22Rv1 (cell line): Measurements from ENCODE around the gene TNRC18.

Experiments
- H3K27ac ChIP-seq: fragments of 450-650 bp; 2 replicates; pipeline ENCODE4 v1.5.1; 2017
- CTCF ChIP-seq: fragments of 450-650 bp; IDR thresholded peaks from 2 replicates; pipeline ENCODE4 v1.5.1; 2017; ENCODE audit warnings: mild to moderate bottlenecking
- ZFX ChIP-seq: fragments of 450-650 bp; IDR thresholded peaks from 2 replicates; pipeline ENCODE4 v1.6.1; 2017; ENCODE audit warnings: antibody characterized with exemption, borderline replicate concordance

TNRC18 gene

GRCh38 chr7:5455175-5455574 is 31.5 kb upstream of the TNRC18 start:
- no peak for TF ChIP-seq ZFX
- H3K27ac ChIP-seq = no peak overlapping the region

GRCh38 chr7:5454485-5454884 is 30.9 kb upstream of the TNRC18 start:
- TF ChIP-seq ZFX = no peak
- TF ChIP-seq CTCF = no peak
- H3K27ac ChIP-seq = no peak overlapping the region

DNA sequence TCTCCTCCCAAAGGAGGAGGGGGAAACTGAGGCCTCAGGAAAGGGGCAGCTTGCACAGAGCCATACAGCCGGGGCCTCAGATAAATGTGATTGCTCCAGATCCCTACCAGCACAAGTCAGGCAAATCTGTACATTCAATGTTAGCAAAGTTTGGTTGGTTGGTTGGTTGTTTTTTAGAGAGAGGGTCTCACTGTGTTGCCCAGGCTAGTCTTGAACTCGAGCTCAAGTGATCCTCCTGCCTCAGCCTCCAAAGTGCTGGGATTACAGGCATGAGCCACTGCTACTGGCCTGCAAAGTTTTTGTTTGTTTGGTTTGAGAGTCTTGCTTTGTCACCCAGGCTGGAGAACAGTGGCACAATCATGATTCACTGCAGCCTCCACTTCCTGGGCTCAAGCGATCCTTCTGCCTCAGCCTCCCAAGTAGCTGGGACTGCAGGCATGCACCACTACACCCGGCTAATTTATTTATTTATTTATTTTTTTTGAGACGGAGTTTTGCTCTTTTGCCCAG is 30.0 kb upstream of the TNRC18 start:
- H3K27ac ChIP-seq = no peak overlapping the region
- TF ChIP-seq ZFX (no peak), CTCF (no peak)

DNA sequence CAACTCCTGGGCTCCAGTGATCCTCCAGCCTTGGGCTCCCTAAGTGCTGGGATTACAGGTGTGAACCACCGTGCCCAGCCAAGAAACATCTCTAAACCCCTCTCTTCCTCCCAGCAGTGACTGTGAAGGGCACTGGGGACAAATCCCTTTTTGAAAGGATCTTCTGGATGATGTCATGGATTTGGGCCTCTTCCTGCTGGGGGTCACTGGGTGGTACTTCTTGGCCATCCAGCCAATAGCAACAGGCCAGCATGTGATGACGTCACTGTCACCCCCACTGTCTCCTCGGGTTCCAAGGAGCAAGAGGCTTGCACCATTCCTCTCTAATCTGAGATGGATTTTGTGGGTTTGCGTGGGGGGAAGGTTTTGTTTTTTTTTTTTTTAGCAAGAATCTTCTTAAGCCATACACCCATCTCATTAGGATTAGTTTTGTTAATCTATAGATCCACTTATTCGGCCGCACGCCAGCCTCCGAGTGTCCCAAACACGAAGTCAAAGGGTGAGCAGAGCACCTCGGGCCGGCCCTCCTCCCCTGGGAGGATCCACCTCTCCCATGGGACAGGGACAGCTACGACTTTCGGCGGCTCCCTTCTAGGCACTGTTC is 29.4 kb upstream of the TNRC18 start:
- no peak for TF ChIP-seq CTCF
- no peak for TF ChIP-seq ZFX
- no peak overlapping the region for H3K27ac ChIP-seq

GRCh38 chr7:5452470-5452899 is 28.9 kb upstream of the TNRC18 start:
- H3K27ac ChIP-seq = no peak overlapping the region
- TF ChIP-seq ZFX = no peak
- TF ChIP-seq CTCF = no peak

DNA sequence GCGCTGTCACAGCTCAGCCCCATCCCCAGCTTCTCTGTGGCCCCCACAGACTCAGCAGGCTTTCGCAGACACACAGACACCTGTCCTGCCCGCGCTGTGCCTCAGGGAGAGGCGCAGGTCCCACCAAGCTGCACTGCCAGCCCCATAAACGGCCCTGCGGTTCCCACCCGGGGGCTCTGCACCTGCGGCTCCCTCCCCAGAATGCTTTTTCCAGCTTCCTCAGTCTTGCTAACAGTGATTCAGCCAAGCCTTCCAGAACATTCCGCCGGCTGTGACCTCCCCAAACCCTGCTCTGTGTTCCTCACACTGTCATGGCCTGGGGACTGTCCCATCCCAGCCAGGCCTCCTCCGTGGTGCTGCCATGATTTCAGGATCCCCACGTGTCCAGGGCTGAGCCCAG is 27.8 kb upstream of the TNRC18 start:
- no peak overlapping the region for H3K27ac ChIP-seq
- no peak for TF ChIP-seq CTCF
- TF ChIP-seq ZFX = no peak

DNA sequence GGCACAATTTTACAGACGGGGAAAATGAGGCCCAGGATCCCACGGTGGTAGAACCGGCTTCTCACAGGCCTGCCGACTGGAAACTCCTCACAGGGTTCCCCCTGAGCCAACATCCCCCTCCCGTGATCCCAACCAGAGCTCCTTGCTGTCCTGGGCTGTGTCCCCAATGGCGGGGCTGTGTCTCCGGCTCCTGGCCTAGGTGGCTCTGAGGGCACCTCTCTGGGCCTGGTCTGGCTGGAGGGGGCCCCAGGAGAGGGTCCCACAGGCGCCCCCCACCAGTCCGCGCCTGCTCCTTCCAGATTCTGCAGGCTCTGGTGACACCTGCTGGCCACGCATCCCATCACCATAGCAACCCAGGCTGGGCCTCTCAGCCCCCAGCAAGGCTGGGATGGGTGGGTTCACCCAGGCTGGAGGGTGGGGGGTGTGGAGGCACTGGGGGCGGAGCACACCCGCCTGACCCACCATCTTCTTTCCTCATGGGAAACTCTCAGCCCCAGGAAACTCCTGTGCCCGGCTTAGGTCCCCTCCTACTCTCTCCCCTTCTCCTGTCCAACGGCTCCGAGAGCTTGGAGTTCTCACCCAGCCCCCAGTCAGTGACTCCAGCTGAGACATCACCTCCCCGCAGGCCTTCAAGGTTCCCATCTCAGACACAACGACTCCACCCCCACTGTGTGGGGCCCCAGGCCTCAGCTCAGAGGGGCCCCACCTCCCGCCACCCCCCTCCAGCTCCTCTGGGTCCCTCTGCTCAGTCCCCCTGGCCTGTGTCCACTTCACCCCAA is 27.1 kb upstream of the TNRC18 start:
- TF ChIP-seq CTCF (peak; percentile 69), ZFX (no peak)
- H3K27ac ChIP-seq = no peak overlapping the region
